ENCODE data around the gene RAB13.

DNA sequence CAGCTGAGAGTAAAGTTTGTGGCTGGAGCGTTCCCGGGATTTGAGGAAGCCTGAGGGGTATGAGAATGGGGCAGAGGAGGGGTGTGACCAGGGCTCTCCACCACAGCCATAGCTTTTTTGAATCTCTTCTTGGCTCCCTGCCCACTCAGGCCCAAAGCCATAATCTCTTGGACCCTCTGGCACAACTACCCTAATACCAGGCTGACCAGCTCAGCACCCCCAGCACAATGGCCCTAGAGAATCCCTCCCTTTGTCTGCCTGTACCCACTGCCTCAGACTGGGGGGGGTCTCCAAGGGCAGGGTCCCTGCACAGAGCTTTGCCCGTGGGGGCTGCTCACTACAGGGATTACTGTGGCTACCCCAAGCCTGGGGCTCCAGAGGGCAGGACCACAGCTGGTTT, 47.1 kb downstream of the RAB13 start:
- TF ChIP-seq, protein P1, sequence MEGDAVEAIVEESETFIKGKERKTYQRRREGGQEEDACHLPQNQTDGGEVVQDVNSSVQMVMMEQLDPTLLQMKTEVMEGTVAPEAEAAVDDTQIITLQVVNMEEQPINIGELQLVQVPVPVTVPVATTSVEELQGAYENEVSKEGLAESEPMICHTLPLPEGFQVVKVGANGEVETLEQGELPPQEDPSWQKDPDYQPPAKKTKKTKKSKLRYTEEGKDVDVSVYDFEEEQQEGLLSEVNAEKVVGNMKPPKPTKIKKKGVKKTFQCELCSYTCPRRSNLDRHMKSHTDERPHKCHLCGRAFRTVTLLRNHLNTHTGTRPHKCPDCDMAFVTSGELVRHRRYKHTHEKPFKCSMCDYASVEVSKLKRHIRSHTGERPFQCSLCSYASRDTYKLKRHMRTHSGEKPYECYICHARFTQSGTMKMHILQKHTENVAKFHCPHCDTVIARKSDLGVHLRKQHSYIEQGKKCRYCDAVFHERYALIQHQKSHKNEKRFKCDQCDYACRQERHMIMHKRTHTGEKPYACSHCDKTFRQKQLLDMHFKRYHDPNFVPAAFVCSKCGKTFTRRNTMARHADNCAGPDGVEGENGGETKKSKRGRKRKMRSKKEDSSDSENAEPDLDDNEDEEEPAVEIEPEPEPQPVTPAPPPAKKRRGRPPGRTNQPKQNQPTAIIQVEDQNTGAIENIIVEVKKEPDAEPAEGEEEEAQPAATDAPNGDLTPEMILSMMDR (conservative IDR thresholded peaks at IDR 0.05; ENCODE audit: low read depth, low read length) = no peak
- TF ChIP-seq EZH2phosphoT487 (IDR thresholded peaks at IDR 0.05; ENCODE audit: borderline replicate concordance, low read length) = no peak

Measured in PC-3 (cell line).